ENCODE data around the gene RAB5A. TPM values are rescaled to one million over a fixed set of nuclear protein-coding genes. Genes with fewer than 3 reads are reported as not detected.

Gene RAB5A
- total RNA-seq, 6 experiments from 2014 or later, result 23.9 to 44.1 (median 30.8) TPM

DNA sequence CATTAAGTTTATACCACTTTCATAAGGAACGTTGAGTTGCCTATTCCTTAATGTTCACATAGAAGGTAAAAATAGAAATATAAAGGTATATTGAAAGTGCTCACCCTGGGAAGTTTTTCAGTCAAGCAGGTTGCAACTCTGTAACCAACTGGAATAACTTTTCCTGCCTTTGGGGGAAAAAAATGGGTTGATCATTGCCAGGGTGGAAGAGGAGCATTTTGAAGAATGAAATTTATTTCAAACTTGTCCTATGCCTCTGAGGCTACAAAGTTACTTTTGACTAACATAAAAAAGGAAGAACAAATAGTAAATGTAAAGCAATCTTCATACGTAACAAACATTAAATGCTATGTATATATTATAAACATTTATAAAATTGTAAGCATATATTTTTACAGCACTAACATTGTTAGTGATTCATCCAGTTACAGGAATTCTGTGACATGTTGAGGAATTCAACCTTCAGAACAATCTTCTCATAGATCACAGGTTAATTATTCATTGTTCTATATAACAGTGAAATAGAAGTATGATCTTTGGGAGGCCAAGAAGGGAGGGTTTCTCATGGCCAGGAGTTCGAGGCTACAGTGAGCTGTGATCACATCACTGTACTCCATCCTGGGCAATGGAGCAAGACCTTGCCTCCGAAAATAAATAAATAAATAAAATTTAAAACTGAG, 26.4 kb upstream of the RAB5A start:
- H3K4me1 ChIP-seq, result no peaks in the 10 kb centered on the region
- intact Hi-C loops (cut with DNase I), result no loop called here
- ATAC-seq (no peak), DNase-seq (no peak)
- H3K27ac ChIP-seq, result no peak overlapping the region
- H3K4me3 ChIP-seq, result no peak overlapping the region
- H3K9me3 ChIP-seq, result no peaks in the 10 kb centered on the region
- TF ChIP-seq, protein P1, sequence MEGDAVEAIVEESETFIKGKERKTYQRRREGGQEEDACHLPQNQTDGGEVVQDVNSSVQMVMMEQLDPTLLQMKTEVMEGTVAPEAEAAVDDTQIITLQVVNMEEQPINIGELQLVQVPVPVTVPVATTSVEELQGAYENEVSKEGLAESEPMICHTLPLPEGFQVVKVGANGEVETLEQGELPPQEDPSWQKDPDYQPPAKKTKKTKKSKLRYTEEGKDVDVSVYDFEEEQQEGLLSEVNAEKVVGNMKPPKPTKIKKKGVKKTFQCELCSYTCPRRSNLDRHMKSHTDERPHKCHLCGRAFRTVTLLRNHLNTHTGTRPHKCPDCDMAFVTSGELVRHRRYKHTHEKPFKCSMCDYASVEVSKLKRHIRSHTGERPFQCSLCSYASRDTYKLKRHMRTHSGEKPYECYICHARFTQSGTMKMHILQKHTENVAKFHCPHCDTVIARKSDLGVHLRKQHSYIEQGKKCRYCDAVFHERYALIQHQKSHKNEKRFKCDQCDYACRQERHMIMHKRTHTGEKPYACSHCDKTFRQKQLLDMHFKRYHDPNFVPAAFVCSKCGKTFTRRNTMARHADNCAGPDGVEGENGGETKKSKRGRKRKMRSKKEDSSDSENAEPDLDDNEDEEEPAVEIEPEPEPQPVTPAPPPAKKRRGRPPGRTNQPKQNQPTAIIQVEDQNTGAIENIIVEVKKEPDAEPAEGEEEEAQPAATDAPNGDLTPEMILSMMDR (IDR thresholded peaks at IDR 0.05), result no peak
- no peak for TF ChIP-seq POLR2A (IDR thresholded peaks at IDR 0.05)
- no peaks in the 10 kb centered on the region for H3K27me3 ChIP-seq
- 70% methylated on average over 4 of the region's 4 CpGs for WGBS (ENCODE audit: insufficient coverage, low coverage, low lambda C conversion rate, missing lambda C conversion rate)
- H3K36me3 ChIP-seq, result no peaks in the 10 kb centered on the region

- DNase-seq (no peak), ATAC-seq (peak in 3 of 4 donors; percentile 37 to 64 (median 56))
- Histone ChIP-seq H3K4me3 (no peak overlapping the region), H3K27ac (no peak overlapping the region), H3K27me3 (no peaks in the 10 kb centered on the region), H3K4me1 (no peaks in the 10 kb centered on the region), H3K9me3 (no peaks in the 10 kb centered on the region), H3K36me3 (no peaks in the 10 kb centered on the region)
- no peak for TF ChIP-seq POLR2A (IDR thresholded peaks at IDR 0.05)
- TF ChIP-seq, protein P1 (IDR thresholded peaks at IDR 0.05), result no peak
- WGBS (ENCODE audit: insufficient coverage, low coverage, low lambda C conversion rate, missing lambda C conversion rate), result 65% methylated on average over 2 of the region's 2 CpGs
- intact Hi-C loops (cut with DNase I), result no loop called here
These were observed 15.7 kb upstream of the RAB5A start for GRCh38 chr3:19931180-19931692.

GRCh38 chr3:19931767-19932188, 15.1 kb upstream of the RAB5A start:
- 44% methylated on average over 1 of the region's 1 CpG for WGBS (ENCODE audit: insufficient coverage, low coverage, low lambda C conversion rate, missing lambda C conversion rate)
- H3K4me1 ChIP-seq, result no peaks in the 10 kb centered on the region
- H3K27ac ChIP-seq, result no peak overlapping the region
- no peak for DNase-seq
- no peaks in the 10 kb centered on the region for H3K36me3 ChIP-seq
- peak in 1 of 4 donors; percentile 30 for ATAC-seq
- no peaks in the 10 kb centered on the region for H3K27me3 ChIP-seq
- intact Hi-C loops (cut with DNase I), result no loop called here
- H3K4me3 ChIP-seq, result no peak overlapping the region
- TF ChIP-seq, protein P1 (IDR thresholded peaks at IDR 0.05), result no peak
- TF ChIP-seq POLR2A (IDR thresholded peaks at IDR 0.05), result no peak
- H3K9me3 ChIP-seq, result no peaks in the 10 kb centered on the region

DNA sequence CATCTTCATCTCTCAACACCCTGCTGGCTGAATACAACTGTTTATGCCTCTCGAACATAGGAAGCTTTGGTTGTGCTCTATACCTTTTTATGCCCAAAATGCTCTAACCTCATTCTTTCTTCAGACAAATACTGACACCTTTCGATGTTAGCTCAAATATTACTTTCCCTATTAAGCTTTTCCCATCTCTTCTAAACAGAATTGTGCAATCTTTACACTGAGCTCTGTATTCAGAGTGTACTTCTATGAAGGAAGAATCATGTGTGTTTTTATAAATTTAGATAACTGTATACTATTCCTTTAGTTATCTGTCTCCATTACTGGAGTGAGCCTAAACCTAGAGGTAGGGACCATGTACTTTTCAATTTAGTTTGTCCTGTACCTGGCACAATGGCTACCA, 14.5 kb upstream of the RAB5A start:
- Histone ChIP-seq H3K4me3 (no peak overlapping the region), H3K36me3 (no peaks in the 10 kb centered on the region), H3K27ac (no peak overlapping the region), H3K27me3 (no peaks in the 10 kb centered on the region), H3K9me3 (no peaks in the 10 kb centered on the region), H3K4me1 (no peaks in the 10 kb centered on the region)
- 81% methylated on average over 2 of the region's 2 CpGs for WGBS (ENCODE audit: insufficient coverage, low coverage, low lambda C conversion rate, missing lambda C conversion rate)
- TF ChIP-seq, protein P1 (IDR thresholded peaks at IDR 0.05), result no peak
- TF ChIP-seq POLR2A (IDR thresholded peaks at IDR 0.05), result no peak
- DNase-seq (no peak), ATAC-seq (no peak)
- intact Hi-C loops (cut with DNase I), result no loop called here

Data from right lobe of liver (tissue), 6 donors.